HCT116 (cell line): ENCODE results near the gene TNFRSF17. TPM values are rescaled to one million over a fixed set of nuclear protein-coding genes. Genes with fewer than 3 reads are reported as not detected.
A peak's percentile ranks its signal among the peaks of the same experiment; 100 is the strongest.

Experiments
- ATAC-seq: fragments of 200-7000 bp; cut with Tn5 transposase; 2 replicates; pipeline ENCODE4 v1.9.1; 2020; ENCODE audit warnings: mild to moderate bottlenecking, moderate library complexity
- BruUV-seq: library from RNA; stranded (reverse); fragments of 400-500 nt; replicated peaks from 2 replicates; lab custom pipeline; 2021; lab: Mats Ljungman, UMichigan
- CTCF ChIA-PET: fragments of 300-600 bp; sonication (Branson Sonifier 250); formaldehyde crosslinking; loops from one replicate; lab custom pipeline; 2021; ENCODE audit warnings: antibody characterized with exemption; lab: Charles Lee
- POLR2A ChIA-PET: fragments of 300-600, 350-600 bp; sonication (Branson Sonifier 250); formaldehyde crosslinking; loops from one replicate; lab custom pipeline; 2021; ENCODE audit warnings: antibody characterized with exemption; lab: Charles Lee
- RAD21 ChIA-PET, 2 experiments: fragments of 300-600 bp; sonication (Branson Sonifier 250); formaldehyde crosslinking; loops; one replicate each; lab custom pipeline; 2023; ENCODE audit warnings: low total read pairs in 2 of 2; ENCODE audit not compliant: uncharacterized antibody in 2 of 2, unreplicated experiment in 2 of 2, low non-redundant PET in 1 of 2; lab: Charles Lee
- DNase-seq: peaks from one replicate; pipeline ENCODE4 v3.0.0-alpha.2; 2010; ENCODE audit warnings: low read depth, low spot score
- H2AFZ ChIP-seq: fragments of 200-600 bp; shearing (Covaris generic), sonication (generic); 2 replicates; pipeline ENCODE4 v1.6.1; 2017; ENCODE audit warnings: low read depth, mixed run types, mixed read lengths, antibody characterized with exemption, low read length; ENCODE audit not compliant: poor library complexity, severe bottlenecking
- H3K27ac ChIP-seq: 2 replicates; pipeline ENCODE4 v1.5.1; 2012; ENCODE audit warnings: low read depth, low read length
- H3K27me3 ChIP-seq: fragments of 200-600 bp; sonication (generic); 2 replicates; pipeline ENCODE4 v1.6.1; 2016; ENCODE audit warnings: mixed run types, low read length, mixed read lengths; ENCODE audit not compliant: insufficient read depth
- H3K36me3 ChIP-seq, 2 experiments: fragments of 200-500 bp in 1 of 2; fragments of 200-600 bp in 1 of 2; sonication (Bioruptor generic) in 1 of 2; sonication (generic) in 1 of 2; 2 replicates each; pipeline versions ENCODE4 v1.5.1 to v1.6.1; 2014 to 2016; ENCODE audit warnings: low read length in 2 of 2, inconsistent platforms in 1 of 2, mixed read lengths in 1 of 2, mixed run types in 1 of 2; ENCODE audit not compliant: insufficient read depth in 2 of 2, control insufficient read depth in 1 of 2
- H3K4me1 ChIP-seq, 2 experiments: fragments of 200-600 bp in 1 of 2; sonication (generic) in 1 of 2; 2 replicates each; pipeline versions ENCODE4 v1.5.1 to v1.6.1; 2012 to 2017; ENCODE audit warnings: low read length in 2 of 2, inconsistent platforms in 1 of 2, mild to moderate bottlenecking in 1 of 2, mixed read lengths in 1 of 2, mixed run types in 1 of 2, moderate library complexity in 1 of 2; ENCODE audit not compliant: insufficient read depth in 2 of 2, control insufficient read depth in 1 of 2
- H3K4me2 ChIP-seq: fragments of 200-600 bp; sonication (generic); 2 replicates; pipeline ENCODE4 v1.6.1; 2017; ENCODE audit warnings: mixed run types, low read length, mixed read lengths
- H3K4me3 ChIP-seq, 2 experiments: fragments of 200-600 bp in 1 of 2; sonication (generic) in 1 of 2; replicated peaks in 1 of 2; 2 replicates each; pipeline ENCODE4 v1.5.1; 2011 to 2016; ENCODE audit warnings: low read length in 2 of 2, control low read depth in 1 of 2, low read depth in 1 of 2, mild to moderate bottlenecking in 1 of 2, mixed read lengths in 1 of 2, mixed run types in 1 of 2
- H3K79me2 ChIP-seq: fragments of 200-600 bp; sonication (generic); 2 replicates; pipeline ENCODE4 v1.6.1; 2017; ENCODE audit warnings: mild to moderate bottlenecking, mixed run types, low read length, moderate library complexity, mixed read lengths; ENCODE audit not compliant: insufficient read depth
- H3K9ac ChIP-seq: fragments of 200-600 bp; sonication (generic); 2 replicates; pipeline ENCODE4 v1.6.1; 2016; ENCODE audit warnings: low read length, mixed read lengths
- H3K9me2 ChIP-seq: fragments of 200-600 bp; sonication (generic), shearing (Covaris generic); 2 replicates; pipeline ENCODE4 v1.6.1; 2017; ENCODE audit warnings: mixed run types, mild to moderate bottlenecking, moderate library complexity; ENCODE audit not compliant: insufficient read depth
- H3K9me3 ChIP-seq, 2 experiments: fragments of 200-500 bp in 1 of 2; fragments of 200-600 bp in 1 of 2; sonication (Bioruptor generic) in 1 of 2; sonication (generic) in 1 of 2; 2 replicates each; pipeline ENCODE4 v1.6.1; 2014 to 2017; ENCODE audit warnings: low read length in 2 of 2, mixed read lengths in 2 of 2, inconsistent platforms in 1 of 2, low read depth in 1 of 2, mild to moderate bottlenecking in 1 of 2, mixed run types in 1 of 2, moderate library complexity in 1 of 2; ENCODE audit not compliant: control insufficient read depth in 1 of 2, insufficient read depth in 1 of 2
- H4K20me1 ChIP-seq: fragments of 200-600 bp; sonication (generic), shearing (Covaris generic); 2 replicates; pipeline ENCODE4 v1.6.1; 2017; ENCODE audit warnings: mixed run types, mild to moderate bottlenecking, moderate library complexity; ENCODE audit not compliant: insufficient read depth
- FOSL1 ChIP-seq: IDR thresholded peaks from 2 replicates; pipeline ENCODE4 v1.6.1; 2012; ENCODE audit warnings: low read depth
- POLR2A ChIP-seq: IDR thresholded peaks from 2 replicates; pipeline ENCODE4 v1.7.0; 2011; ENCODE audit warnings: borderline replicate concordance; ENCODE audit not compliant: insufficient read depth, insufficient read length; ENCODE audit errors: extremely low read depth
- RAD21 ChIP-seq: IDR thresholded peaks from 2 replicates; pipeline ENCODE4 v1.6.1; 2012; ENCODE audit warnings: low read depth, mild to moderate bottlenecking
- SIN3A ChIP-seq: IDR thresholded peaks from 2 replicates; pipeline ENCODE4 v1.6.1; 2012; ENCODE audit warnings: low read depth
- SP1 ChIP-seq: IDR thresholded peaks from 2 replicates; pipeline ENCODE4 v1.6.1; 2012; ENCODE audit warnings: low read depth
- SRF ChIP-seq: IDR thresholded peaks from 2 replicates; pipeline ENCODE4 v1.6.1; 2012; ENCODE audit warnings: low read depth
- ZFX ChIP-seq: fragments of 450-650 bp; IDR thresholded peaks from 2 replicates; pipeline ENCODE4 v1.6.1; 2017
- intact Hi-C: fragments of 100-400 bp; cut with micrococcal nuclease; formaldehyde crosslinking; loops from 2 replicates; pipeline ENCODE4 v1.10.0; 2022
- total RNA-seq: library from RNA; stranded (reverse); gene quantifications from one replicate; pipeline ENCODE4 v1.2.1, GENCODE V29; 2021; ENCODE audit not compliant: unreplicated experiment
- TF ChIP-seq, protein P1 (sequence below): IDR thresholded peaks from 2 replicates; pipeline ENCODE4 v1.6.1; 2012
- TF ChIP-seq, protein P2 (sequence below), 3 experiments: fragments of 200-600 bp in 1 of 3; sonication (generic) in 1 of 3; IDR thresholded peaks in 2 of 3; conservative IDR thresholded peaks in 1 of 3; 2 replicates each; pipeline ENCODE4 v1.5.1; 2012 to 2017; ENCODE audit warnings: low read depth in 2 of 3, low read length in 2 of 3, antibody characterized with exemption in 1 of 3, borderline replicate concordance in 1 of 3, control low read depth in 1 of 3, mild to moderate bottlenecking in 1 of 3, mixed read lengths in 1 of 3, mixed run types in 1 of 3, moderate library complexity in 1 of 3; ENCODE audit not compliant: insufficient read depth in 1 of 3
- TF ChIP-seq, protein P3 (sequence below): IDR thresholded peaks from 2 replicates; pipeline ENCODE4 v1.6.1; 2012; ENCODE audit warnings: low read depth

Gene TNFRSF17
- total RNA-seq, 1 experiment from 2014 or later: not detected

DNA sequence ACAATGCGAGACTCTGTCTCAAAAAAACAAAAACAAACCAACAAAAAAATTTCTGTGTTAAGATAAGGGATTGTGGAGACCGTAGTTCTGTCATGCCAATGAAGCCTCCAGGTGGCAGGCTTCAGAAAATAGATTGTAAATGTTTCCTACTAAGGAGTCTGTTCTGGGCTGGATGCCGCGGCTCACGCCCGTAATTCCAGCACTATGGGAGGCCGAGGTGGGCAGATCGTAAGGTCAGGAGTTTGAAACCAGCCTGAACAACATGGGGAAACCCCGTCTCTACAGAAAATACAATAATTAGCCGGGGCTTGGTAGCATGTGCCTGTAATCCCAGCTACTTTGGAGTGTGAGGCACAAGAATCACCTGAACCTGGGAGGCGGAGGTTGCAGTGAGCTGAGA is 7.1 kb downstream of the TNFRSF17 start:
- RAD21 ChIA-PET: no interaction called here
- peaks cover 0 to 9% of the 10 kb centered on the region in 2 experiments; a peak in 3 of 4 replicates for H3K4me1 ChIP-seq
- TF ChIP-seq ZFX (no peak), RAD21 (peak; percentile 18; the same call in 1 of the 2 replicates)
- TF ChIP-seq, protein P1, sequence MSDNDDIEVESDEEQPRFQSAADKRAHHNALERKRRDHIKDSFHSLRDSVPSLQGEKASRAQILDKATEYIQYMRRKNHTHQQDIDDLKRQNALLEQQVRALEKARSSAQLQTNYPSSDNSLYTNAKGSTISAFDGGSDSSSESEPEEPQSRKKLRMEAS: no peak
- TF ChIP-seq, protein P2, sequence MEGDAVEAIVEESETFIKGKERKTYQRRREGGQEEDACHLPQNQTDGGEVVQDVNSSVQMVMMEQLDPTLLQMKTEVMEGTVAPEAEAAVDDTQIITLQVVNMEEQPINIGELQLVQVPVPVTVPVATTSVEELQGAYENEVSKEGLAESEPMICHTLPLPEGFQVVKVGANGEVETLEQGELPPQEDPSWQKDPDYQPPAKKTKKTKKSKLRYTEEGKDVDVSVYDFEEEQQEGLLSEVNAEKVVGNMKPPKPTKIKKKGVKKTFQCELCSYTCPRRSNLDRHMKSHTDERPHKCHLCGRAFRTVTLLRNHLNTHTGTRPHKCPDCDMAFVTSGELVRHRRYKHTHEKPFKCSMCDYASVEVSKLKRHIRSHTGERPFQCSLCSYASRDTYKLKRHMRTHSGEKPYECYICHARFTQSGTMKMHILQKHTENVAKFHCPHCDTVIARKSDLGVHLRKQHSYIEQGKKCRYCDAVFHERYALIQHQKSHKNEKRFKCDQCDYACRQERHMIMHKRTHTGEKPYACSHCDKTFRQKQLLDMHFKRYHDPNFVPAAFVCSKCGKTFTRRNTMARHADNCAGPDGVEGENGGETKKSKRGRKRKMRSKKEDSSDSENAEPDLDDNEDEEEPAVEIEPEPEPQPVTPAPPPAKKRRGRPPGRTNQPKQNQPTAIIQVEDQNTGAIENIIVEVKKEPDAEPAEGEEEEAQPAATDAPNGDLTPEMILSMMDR (IDR thresholded peaks at IDR 0.05 in 2 of 3, conservative IDR thresholded peaks at IDR 0.05 in 1 of 3; ENCODE audit: borderline replicate concordance in 1 of 3, insufficient read depth in 1 of 3, low read depth in 2 of 3, low read length in 2 of 3): peak in 2 of 3 experiments; percentile 30 to 42; a peak in 1 of 6 replicates
- TF ChIP-seq, all 23 proteins: peak for 2
- ChIA-PET CTCF (interaction anchor here (0.6 to 1.7 kb wide), 3 partner anchors 56 to 96 kb away, joined by 3 to 7 read pairs (median 5); partner anchors contain the start of gene GSPT1), POLR2A (no interaction called here)
- Histone ChIP-seq H3K36me3 (peaks cover 0 to 4% of the 10 kb centered on the region in 2 experiments; a peak in 1 of 4 replicates), H2AFZ (no peak overlapping the region), H3K9me2 (no peaks in the 10 kb centered on the region), H3K9me3 (no peaks in the 10 kb centered on the region), H3K4me2 (no peak overlapping the region), H3K27me3 (no peaks in the 10 kb centered on the region), H3K27ac (no peak overlapping the region), H3K4me3 (no peak overlapping the region), H4K20me1 (no peaks in the 10 kb centered on the region), H3K9ac (no peak overlapping the region), H3K79me2 (peaks cover 9% of the 10 kb centered on the region; the same call in 1 of the 2 replicates)
- intact Hi-C loops: loop anchor here (5.0 kb wide), 1 partner anchor 95 kb away; no protein-coding TSS in a partner anchor
- DNase-seq (no peak), ATAC-seq (no peak)
- BruUV-seq: no TSS peak

DNA sequence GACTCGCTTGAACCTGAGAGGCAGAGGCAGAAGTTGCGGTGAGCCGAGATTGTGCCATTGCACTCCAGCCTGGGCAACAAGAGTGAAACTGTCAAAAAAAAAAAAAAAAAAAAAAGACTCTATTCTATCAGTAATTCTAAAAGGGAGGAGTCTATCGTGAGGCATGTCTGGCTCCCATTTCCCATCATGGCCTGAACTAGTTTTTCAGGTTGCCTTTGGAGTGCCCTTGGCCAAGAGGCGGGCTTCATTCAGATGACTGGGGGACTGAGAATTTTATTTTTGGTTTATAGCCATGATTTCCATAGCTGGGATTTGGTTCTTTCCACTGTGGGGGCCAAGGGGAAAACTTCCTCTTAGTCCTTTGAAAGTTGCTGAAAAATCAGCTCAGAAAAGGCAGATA is 8.1 kb downstream of the TNFRSF17 start:
- ChIA-PET RAD21 (no interaction called here), CTCF (interaction anchor here (1.5 to 1.7 kb wide), 2 partner anchors 57 to 95 kb away, joined by 3 to 7 read pairs; partner anchors contain the start of gene GSPT1), POLR2A (no interaction called here)
- Histone ChIP-seq H3K79me2 (peaks cover 9% of the 10 kb centered on the region; the same call in 1 of the 2 replicates), H2AFZ (no peak overlapping the region), H3K9me2 (no peaks in the 10 kb centered on the region), H3K4me2 (no peak overlapping the region), H3K4me3 (no peak overlapping the region), H3K27me3 (no peaks in the 10 kb centered on the region), H4K20me1 (no peaks in the 10 kb centered on the region), H3K9ac (no peak overlapping the region), H3K4me1 (peaks cover 2 to 19% of the 10 kb centered on the region in 2 experiments; a peak in 3 of 4 replicates), H3K9me3 (no peaks in the 10 kb centered on the region), H3K27ac (no peak overlapping the region), H3K36me3 (peaks cover 0 to 4% of the 10 kb centered on the region in 2 experiments; a peak in 1 of 4 replicates)
- intact Hi-C loops: loop anchor here (5.0 kb wide), 1 partner anchor 94 kb away; no protein-coding TSS in a partner anchor
- ATAC-seq (no peak), DNase-seq (no peak)
- TF ChIP-seq SP1 (no peak), ZFX (no peak), SRF (no peak), FOSL1 (no peak), SIN3A (no peak), POLR2A (no peak)
- TF ChIP-seq, protein P3, sequence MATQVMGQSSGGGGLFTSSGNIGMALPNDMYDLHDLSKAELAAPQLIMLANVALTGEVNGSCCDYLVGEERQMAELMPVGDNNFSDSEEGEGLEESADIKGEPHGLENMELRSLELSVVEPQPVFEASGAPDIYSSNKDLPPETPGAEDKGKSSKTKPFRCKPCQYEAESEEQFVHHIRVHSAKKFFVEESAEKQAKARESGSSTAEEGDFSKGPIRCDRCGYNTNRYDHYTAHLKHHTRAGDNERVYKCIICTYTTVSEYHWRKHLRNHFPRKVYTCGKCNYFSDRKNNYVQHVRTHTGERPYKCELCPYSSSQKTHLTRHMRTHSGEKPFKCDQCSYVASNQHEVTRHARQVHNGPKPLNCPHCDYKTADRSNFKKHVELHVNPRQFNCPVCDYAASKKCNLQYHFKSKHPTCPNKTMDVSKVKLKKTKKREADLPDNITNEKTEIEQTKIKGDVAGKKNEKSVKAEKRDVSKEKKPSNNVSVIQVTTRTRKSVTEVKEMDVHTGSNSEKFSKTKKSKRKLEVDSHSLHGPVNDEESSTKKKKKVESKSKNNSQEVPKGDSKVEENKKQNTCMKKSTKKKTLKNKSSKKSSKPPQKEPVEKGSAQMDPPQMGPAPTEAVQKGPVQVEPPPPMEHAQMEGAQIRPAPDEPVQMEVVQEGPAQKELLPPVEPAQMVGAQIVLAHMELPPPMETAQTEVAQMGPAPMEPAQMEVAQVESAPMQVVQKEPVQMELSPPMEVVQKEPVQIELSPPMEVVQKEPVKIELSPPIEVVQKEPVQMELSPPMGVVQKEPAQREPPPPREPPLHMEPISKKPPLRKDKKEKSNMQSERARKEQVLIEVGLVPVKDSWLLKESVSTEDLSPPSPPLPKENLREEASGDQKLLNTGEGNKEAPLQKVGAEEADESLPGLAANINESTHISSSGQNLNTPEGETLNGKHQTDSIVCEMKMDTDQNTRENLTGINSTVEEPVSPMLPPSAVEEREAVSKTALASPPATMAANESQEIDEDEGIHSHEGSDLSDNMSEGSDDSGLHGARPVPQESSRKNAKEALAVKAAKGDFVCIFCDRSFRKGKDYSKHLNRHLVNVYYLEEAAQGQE: no peak
- TF ChIP-seq, protein P2 (IDR thresholded peaks at IDR 0.05 in 2 of 3, conservative IDR thresholded peaks at IDR 0.05 in 1 of 3; ENCODE audit: borderline replicate concordance in 1 of 3, insufficient read depth in 1 of 3, low read depth in 2 of 3, low read length in 2 of 3): no peak
- BruUV-seq: no TSS peak
